GM21423 (cell line): ENCODE measurements around the gene RNU5D-1.
"Not testable (repeated sequence)": the region's sequence is repeated elsewhere in the genome, so short reads cannot be mapped to it uniquely, and the experiment has no call there.

Source experiments
- ATAC-seq: cut with Tn5 transposase; IDR thresholded peaks from one replicate; pipeline ENCODE4 v1.9.1; 2021; ENCODE audit warnings: mild to moderate bottlenecking, moderate library complexity; ENCODE audit not compliant: unreplicated experiment

The RNU5D-1 gene

DNA sequence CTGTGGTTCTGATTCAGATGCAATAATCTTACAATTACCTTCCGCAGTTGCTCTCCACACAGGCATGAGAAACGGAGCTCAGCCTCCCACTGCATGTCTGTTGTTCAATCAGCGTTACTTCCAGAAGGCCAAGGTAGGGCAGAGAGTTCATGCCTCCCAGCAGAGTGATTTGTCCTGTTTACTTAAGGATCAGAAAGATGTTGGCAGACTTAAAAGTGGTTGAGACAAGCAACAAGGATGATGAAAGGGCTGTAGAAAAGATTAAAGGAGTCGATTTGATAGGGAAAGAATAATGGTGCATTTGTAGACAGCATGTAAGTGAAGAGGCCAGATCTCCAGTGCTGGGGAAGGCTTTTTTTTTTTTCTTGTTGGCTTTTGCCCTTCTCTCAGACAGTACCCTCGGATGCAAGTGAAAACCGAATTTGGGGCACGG, 29.8 kb downstream of the RNU5D-1 start:
- ATAC-seq: no peak

DNA sequence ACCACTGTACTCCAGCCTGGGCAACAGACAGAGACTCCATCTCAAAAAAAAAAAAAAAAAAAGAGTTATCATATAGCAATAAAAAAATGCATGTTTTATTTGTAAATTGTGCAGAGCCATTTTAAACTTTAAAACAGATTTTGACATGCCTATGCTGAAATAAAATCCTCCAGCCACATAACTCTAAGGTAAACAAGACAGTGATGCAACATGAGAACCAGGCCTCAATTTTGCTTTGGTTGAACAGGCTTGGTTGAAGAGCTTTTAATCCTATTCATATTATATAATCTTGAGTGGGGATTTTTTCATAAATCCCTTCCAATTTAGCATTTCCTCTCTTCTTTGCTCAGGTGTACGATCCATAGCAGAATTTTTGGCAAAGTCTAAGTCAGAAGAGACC, 30.4 kb downstream of the RNU5D-1 start:
- ATAC-seq: no peak

DNA sequence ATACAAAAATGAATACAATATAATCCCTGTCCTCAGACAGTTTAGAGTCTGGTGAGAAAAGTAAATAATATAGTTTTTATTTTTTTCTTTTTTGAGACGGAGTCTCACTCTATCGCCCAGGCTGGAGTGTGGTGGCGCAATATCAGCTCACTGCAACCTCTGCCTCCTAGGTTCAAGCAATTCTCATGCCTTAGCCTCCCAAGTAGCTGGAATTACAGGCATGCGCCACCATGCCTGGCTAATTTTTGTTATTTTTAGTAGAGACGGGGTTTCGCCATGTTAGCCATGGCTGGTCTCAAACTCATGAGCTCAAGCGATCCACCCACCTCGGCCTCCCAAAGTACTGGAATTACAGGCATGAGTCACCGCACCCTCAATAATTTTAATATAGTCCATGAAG, 31.6 kb downstream of the RNU5D-1 start:
- not testable (repeated sequence) for ATAC-seq

DNA sequence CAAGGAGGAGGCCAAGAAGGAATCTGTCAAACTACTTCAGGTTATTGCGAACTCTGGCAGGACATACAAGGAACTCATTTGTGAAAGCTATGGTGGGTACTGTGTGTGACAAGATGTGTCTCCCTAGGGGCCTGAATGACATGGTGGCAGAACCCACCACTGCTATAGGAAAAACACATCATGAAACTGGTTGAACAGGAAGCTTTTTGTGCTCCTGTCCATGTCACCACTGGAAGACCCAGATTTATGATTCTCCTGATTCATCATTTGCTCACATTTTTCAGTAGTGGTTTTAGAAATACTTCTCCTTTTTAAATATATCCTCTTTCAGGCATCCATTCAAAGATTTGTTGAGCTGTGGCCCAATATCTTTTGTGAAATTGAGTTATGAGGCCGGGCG, 32.8 kb downstream of the RNU5D-1 start:
- ATAC-seq: no peak

DNA sequence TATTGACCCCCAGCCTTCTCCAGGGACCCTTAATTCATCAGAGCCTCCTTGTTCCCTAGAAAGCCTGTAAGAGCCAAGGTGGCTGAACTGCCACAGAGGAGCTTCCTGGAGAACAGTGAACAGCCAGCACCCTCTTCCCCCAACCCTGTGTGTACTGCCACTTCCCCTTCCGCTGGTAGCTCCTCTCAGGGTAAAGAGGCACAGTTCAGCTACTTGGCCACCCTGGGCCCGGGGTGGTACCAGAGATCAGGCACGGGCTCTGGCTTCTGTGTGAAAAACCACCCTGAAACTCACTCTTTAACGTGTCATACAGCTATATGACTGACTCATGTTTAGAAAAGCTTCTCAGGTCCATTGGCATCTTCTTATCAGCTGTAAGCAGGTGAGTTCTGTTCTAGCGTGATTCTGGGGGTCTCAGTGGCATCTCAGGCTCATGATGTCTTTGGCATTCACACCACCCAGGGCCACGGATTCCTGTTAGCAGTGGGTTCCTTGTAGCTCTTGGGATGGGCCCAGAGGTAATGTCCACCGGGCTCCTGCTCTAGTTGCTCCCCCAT, 34.1 kb downstream of the RNU5D-1 start:
- peak; percentile 43 for ATAC-seq

DNA sequence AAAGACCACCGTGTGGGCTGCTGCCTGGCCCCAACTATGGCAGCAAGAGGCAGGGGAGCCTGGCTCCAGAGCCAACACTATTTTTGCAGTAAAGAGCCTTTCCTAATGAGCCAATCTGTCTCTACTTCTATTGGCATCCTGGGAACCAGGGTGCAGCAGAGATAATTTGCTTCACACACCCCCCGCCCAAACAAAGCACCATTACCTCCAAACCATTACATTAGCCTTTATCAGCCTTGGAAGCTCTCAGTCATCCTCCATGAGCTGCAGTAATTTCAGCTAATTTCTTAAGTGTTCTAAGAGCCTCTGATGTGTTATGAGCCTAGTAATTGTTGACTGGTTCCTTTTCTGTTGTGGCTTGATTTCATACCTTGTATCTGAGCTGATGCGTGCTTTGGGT, 34.9 kb downstream of the RNU5D-1 start:
- no peak for ATAC-seq

DNA sequence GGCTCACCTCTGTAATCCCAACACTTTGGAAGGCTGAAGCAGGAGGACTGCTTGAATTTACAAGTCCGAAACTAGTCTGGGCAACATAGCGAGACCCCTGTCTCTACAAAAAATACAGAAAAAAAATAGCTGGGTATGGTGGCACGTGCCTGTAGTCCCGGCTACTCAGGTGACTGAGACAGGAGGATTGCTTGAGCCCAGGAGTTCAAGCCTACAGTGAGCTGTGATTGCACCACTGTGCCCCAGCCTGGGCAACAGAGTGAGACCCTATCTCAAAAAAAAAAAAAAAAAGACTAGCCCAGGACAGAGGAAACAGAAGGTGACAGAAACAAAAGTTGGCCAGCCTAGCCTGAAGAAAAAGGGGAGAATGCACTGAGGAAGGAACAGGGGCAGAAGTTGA, 35.3 kb downstream of the RNU5D-1 start:
- ATAC-seq: no peak

DNA sequence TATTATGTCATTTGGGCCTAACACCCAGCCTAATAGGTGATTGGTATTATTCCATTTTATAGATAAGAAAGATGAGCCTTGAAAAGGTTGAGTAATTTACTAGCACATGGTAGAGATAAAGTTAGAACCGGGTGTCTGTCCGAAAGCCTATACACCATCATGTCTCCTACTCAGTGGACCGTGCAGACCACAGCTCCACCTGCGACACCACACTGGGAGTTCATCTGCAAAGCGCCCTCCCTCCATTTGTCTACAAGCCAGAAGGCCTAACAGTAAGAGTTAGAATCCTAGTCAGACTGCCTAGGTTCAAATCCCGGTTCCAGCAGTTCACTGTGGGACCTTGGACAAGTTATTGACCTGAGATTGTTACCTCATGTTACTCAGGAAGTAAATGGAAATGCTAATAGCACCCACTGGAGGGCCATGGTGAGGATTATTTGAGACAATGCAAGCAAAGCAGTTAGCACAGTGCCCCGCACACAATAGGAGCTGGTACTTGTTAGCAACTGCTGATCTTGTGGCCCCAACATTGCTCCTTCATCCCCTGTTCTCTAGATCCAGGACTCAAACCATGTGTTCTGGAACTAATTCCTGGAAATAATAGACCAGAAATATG, 36.0 kb downstream of the RNU5D-1 start:
- ATAC-seq: peak; percentile 53

DNA sequence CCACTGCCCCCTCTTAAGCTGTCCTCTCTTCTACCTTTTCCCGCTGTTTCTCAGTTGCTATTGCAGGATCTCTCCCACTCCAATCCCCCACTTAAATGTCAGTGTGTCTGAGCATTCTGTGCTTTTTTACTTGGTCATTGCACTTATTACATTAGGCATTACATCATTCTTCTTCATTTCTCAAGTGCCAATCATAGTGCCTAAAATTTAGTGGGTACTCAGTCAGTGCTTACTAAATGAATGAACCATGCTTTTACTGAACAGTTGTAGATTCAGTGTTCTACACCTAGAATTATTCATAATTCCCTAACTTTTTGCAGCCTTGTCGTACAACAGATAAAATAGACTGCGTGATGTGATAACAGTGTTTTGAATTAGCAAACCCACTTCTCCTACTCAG, 37.1 kb downstream of the RNU5D-1 start:
- no peak for ATAC-seq

DNA sequence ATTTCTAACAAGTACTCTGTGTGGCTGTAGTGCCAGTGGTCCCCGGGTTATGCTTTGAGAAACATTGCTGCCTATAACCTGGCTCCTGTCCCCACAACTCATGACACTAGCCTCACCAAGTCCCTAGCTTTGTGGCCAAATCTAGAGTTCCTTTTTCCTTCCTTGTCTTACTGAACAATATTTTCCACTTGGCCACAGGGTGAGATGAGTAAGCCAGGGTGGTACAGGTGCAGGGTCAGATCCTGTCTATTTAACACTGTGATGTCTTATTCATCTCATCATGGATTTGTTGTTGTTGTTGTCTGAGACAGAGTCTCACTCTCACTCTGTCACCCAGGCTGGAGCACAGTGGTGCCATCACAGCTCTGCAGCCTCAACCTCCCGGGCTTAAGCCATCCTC, 37.8 kb downstream of the RNU5D-1 start:
- ATAC-seq: no peak

DNA sequence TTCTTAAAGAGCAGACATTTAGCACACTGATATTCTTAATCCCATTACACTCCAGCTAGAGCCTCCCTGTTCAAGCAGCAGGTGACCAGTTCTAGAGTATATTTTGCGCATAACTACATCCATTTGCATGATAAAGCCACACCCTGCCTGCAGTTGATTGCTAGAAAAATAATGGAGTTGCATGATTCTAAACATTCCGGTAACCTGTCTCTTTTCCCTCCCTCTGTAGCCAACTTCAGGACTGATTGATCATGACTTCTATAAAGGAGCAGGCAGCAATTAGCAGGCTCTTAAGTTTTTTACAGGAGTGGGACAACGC, 41.6 kb downstream of the RNU5D-1 start:
- no peak for ATAC-seq

DNA sequence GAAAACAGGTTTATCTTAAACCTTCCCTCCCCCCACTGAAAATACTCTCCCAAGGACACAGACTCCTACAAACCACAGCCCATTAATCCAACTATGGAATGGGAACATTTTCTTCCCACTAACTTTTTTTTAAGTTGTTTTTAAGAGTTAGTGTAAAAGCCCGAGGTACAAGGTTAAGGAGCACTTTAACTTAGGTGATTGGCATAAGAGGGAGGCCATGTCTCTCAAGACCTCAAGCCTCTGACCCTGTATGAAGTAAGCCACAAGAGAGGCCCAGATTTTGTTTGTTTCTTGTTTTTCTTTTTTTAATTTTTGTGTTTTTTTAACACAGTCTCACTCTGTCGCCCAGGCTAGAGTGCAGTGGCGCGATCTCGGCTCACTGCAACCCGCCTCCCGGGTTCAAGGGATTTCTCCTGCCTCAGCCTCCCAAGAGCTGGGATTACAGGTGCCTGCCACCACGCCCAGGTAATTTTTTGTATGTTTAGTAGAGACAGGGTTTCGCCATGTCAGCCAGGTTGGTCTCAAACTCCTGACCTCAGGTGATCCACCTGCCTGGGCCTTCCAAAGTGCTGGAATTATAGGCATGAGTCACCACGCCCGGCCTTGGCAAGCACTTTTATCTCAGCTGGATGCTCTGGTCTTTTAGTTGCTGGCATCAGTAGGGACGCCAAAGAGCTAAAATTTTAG, 42.1 kb downstream of the RNU5D-1 start:
- no peak for ATAC-seq

DNA sequence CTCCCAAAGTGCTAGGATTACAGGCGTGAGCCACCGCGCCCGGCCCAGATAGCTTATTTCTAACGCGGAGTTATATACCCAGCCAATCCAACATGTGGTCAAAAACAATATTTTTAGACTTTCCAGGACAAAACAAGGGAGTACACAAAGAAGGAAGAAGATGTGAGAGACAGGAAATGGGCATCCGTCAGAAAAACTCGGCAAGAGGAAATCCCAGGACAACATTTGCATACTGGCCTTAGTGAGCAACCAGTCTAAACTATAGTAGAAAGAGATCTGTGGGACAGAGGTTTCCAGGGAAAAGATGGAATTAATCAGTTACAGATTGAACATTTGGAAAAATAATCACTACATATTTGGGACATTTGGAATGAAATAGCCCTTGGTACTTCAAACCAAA, 45.1 kb downstream of the RNU5D-1 start:
- no peak for ATAC-seq

DNA sequence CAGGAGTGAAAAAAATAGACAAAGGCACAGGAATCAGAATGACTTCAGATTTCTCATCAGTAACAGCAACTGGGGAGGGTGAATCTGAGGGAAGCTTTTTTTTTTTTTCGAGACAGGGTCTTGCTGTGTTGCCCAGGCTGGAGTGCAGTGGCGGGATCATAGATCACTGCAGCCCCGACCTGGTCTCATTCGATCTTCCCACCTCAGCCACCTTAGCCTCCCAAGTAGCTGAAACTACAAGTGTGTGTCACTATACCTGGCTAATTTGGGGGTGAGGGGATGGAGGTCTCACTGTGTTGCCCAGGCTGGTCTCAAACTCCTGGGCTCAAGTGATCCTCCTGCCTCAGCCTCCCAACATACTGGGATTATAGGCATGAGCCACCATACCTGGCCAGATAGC, 45.8 kb downstream of the RNU5D-1 start:
- ATAC-seq: no peak

DNA sequence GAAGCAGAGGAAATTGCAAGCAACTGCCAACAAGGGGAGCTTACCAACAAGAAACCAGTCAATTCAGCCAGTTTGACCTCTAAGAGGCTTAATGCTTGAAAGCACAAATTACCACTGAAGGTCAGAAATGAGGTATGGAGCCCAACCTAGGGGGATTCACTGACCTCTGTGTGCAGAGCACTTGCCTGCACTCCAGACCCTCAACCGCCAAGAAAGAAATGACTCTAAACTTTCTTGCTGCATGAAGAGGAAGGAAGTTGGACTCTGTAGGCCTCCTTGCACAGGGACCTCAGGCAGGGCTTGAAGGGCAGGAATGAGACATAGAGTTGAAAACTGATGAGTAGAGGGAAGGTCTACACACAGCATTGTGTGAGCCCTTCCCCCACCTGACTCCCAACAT, 46.4 kb downstream of the RNU5D-1 start:
- ATAC-seq: peak; percentile 73

DNA sequence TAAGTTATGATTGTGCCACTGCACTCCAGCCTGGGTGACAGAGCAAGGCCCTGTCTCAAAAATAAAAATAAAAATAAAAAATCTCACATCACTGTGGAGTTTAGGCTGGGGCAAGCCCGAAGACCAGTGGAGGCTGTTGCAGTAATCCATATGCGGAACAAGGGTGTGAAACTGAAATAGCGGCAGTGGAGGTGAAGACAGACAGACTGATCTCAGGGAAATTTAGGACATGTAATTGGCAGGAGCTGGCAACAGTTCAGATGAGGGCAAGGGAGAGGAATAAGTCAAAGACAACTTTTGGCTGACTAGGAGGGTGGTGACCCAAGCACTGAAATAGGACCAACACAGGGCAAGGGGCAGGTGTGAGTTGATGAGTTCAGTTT, 48.1 kb downstream of the RNU5D-1 start:
- no peak for ATAC-seq

DNA sequence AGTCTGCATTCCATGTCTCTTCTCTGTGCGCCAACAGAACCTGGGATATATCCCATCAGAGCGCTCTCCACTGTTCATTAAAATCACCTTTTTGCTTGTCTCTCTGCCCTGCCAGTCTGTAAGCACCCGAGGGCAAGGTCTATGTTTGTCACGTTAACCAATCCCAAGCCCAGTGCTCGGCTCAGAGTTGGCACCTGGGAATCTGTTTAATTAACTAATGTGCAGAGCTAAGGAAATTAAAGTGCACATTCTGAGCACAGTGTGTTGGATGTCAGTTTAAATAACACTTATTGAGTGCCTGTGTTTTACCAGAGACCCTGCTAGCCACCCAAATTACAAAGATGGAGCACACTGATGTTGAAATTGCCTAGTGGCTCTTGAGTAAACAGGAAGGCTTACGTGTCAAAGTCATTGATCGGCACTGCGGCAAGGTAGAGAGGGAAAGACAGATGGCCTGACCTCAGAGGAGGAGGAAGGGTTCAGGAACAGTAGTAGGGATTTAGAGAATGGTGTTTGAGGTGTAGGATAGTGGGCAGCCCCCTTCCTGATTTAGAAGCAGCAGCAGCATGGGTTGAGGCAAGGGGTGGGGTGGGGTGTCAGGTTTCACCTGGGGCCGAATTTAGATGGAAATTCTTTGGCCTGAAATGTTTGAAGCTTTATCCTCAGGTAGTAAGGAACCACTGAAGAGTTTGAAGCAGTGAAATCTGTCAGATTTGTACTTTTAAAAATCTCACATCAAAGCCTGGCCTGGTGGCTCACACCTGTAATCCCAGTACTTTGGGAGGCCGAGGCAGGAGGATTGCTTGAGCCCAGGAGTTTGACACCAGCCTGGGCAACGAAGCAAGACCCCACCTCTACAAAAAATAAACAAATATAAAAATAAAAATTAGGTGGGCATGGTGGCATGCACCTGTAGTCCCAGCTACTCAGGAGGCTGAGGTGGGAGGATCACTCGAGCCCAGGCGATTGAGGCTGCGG, 48.8 kb downstream of the RNU5D-1 start:
- no peak for ATAC-seq
